HG02759 (cell line): ENCODE measurements around the gene GLB1L3.
"Not testable (repeated sequence)": the region's sequence is repeated elsewhere in the genome, so short reads cannot be mapped to it uniquely, and the experiment has no call there.

Experiments used
- ATAC-seq: cut with Tn5 transposase; IDR thresholded peaks from one replicate; pipeline ENCODE4 v1.9.1; 2021; ENCODE audit warnings: mild to moderate bottlenecking, moderate library complexity; ENCODE audit not compliant: unreplicated experiment

The GLB1L3 gene

GRCh38 chr11:134340354-134340964, 64.3 kb downstream of the GLB1L3 start:
- no peak for ATAC-seq

GRCh38 chr11:134341805-134342571, 65.8 kb downstream of the GLB1L3 start:
- ATAC-seq, result no peak

- no peak for ATAC-seq
These were observed 66.6 kb downstream of the GLB1L3 start for GRCh38 chr11:134342572-134343340.

- no peak for ATAC-seq
These were observed 67.5 kb downstream of the GLB1L3 start for GRCh38 chr11:134343646-134344045.

GRCh38 chr11:134344497-134345236, 68.5 kb downstream of the GLB1L3 start:
- not testable (repeated sequence) for ATAC-seq

GRCh38 chr11:134345237-134345550, 69.0 kb downstream of the GLB1L3 start:
- ATAC-seq, result no peak

- no peak for ATAC-seq
These were observed 70.2 kb downstream of the GLB1L3 start for GRCh38 chr11:134346101-134346975.

- no peak for ATAC-seq
These were observed 70.8 kb downstream of the GLB1L3 start for GRCh38 chr11:134346976-134347350.

- no peak for ATAC-seq
These were observed 71.3 kb downstream of the GLB1L3 start for GRCh38 chr11:134347441-134347840.

GRCh38 chr11:134349109-134349801, 73.1 kb downstream of the GLB1L3 start:
- no peak for ATAC-seq

- peak; percentile 9 for ATAC-seq
These were observed 73.7 kb downstream of the GLB1L3 start for GRCh38 chr11:134349802-134350355.

GRCh38 chr11:134350381-134350780, 74.2 kb downstream of the GLB1L3 start:
- ATAC-seq, result peak; percentile 68

- ATAC-seq, result no peak
These were observed 75.9 kb downstream of the GLB1L3 start for GRCh38 chr11:134352111-134352510.

- no peak for ATAC-seq
These were observed 79.0 kb downstream of the GLB1L3 start for GRCh38 chr11:134355136-134355535.

GRCh38 chr11:134355656-134356055, 79.5 kb downstream of the GLB1L3 start:
- no peak for ATAC-seq

GRCh38 chr11:134356656-134357544, 80.7 kb downstream of the GLB1L3 start:
- ATAC-seq, result no peak

- no peak for ATAC-seq
These were observed 81.3 kb downstream of the GLB1L3 start for GRCh38 chr11:134357545-134357839.

GRCh38 chr11:134358165-134358855, 82.1 kb downstream of the GLB1L3 start:
- no peak for ATAC-seq
